Panc1 (cell line): ENCODE measurements around the gene PBX1. TPM values are rescaled to one million over a fixed set of nuclear protein-coding genes. Genes with fewer than 3 reads are reported as not detected.

Source experiments
- ATAC-seq: fragments of 200-7000 bp; cut with Tn5 transposase; 2 replicates; pipeline ENCODE4 v1.9.1; 2020; ENCODE audit warnings: mild to moderate bottlenecking, moderate library complexity
- BruUV-seq: library from RNA; stranded (reverse); fragments of 400-500 nt; replicated peaks from 2 replicates; lab custom pipeline; 2021; lab: Mats Ljungman, UMichigan
- CTCF ChIA-PET: fragments of 300-600 bp; sonication (Branson Sonifier 250); formaldehyde crosslinking; loops from one replicate; lab custom pipeline; 2022; ENCODE audit warnings: antibody characterized with exemption; lab: Charles Lee
- POLR2A ChIA-PET: fragments of 300-600 bp; sonication (Branson Sonifier 250); formaldehyde crosslinking; loops from one replicate; lab custom pipeline; 2022; ENCODE audit warnings: antibody characterized with exemption; lab: Charles Lee
- DNase-seq: peaks from one replicate; pipeline ENCODE4 v3.0.0-alpha.2; 2010; ENCODE audit warnings: low read depth, low spot score
- H3K27ac ChIP-seq: 2 replicates; pipeline ENCODE4 v1.5.1; 2011; ENCODE audit warnings: mild to moderate bottlenecking, low read length, inconsistent platforms
- H3K27me3 ChIP-seq: fragments of 200-500 bp; sonication (Bioruptor generic); 2 replicates; pipeline ENCODE4 v1.6.0; 2014; ENCODE audit warnings: low read length, inconsistent platforms; ENCODE audit not compliant: control insufficient read depth, insufficient read depth
- H3K36me3 ChIP-seq: fragments of 200-500 bp; sonication (Bioruptor generic); 2 replicates; pipeline ENCODE4 v1.5.1; 2014; ENCODE audit warnings: inconsistent platforms, mild to moderate bottlenecking, low read length, moderate library complexity; ENCODE audit not compliant: control insufficient read depth, insufficient read depth
- H3K4me1 ChIP-seq: 2 replicates; pipeline ENCODE4 v1.5.1; 2011; ENCODE audit warnings: inconsistent platforms, mild to moderate bottlenecking, low read length, moderate library complexity; ENCODE audit not compliant: control insufficient read depth, insufficient read depth
- H3K4me3 ChIP-seq, 2 experiments: 2 replicates each; pipeline ENCODE4 v1.5.1; 2011 to 2012; ENCODE audit warnings: low read depth in 2 of 2, low read length in 2 of 2, mild to moderate bottlenecking in 2 of 2, inconsistent platforms in 1 of 2, moderate library complexity in 1 of 2
- H3K9me3 ChIP-seq: fragments of 200-500 bp; sonication (Bioruptor generic); 2 replicates; pipeline ENCODE4 v1.5.1; 2014; ENCODE audit warnings: low read depth, mild to moderate bottlenecking, inconsistent platforms, low read length, moderate library complexity; ENCODE audit not compliant: control insufficient read depth, insufficient read depth
- CTCF ChIP-seq: fragments of 450-650 bp; IDR thresholded peaks from 2 replicates; pipeline ENCODE4 v1.5.1; 2017; ENCODE audit warnings: mild to moderate bottlenecking
- POLR2AphosphoS5 ChIP-seq: IDR thresholded peaks from 2 replicates; pipeline ENCODE4 v1.6.1; 2012; ENCODE audit warnings: mild to moderate bottlenecking, low read depth, low read length, moderate library complexity
- REST ChIP-seq, 2 experiments: IDR thresholded peaks; 2 replicates each; pipeline ENCODE4 v1.6.1; 2011 to 2012; ENCODE audit warnings: low read depth in 2 of 2, control low read depth in 1 of 2, low read length in 1 of 2, mild to moderate bottlenecking in 1 of 2, moderate library complexity in 1 of 2; ENCODE audit not compliant: insufficient read depth in 1 of 2
- SIN3A ChIP-seq: IDR thresholded peaks from 2 replicates; pipeline ENCODE4 v1.6.1; 2012; ENCODE audit warnings: low read depth, mild to moderate bottlenecking, low read length, moderate library complexity, borderline replicate concordance; ENCODE audit not compliant: insufficient read depth
- TCF7L2 ChIP-seq: IDR thresholded peaks from 2 replicates; pipeline ENCODE4 v1.6.1; 2011; ENCODE audit warnings: mild to moderate bottlenecking, low read depth, low read length, inconsistent platforms
- in situ Hi-C: cut with HindIII; loops from 2 replicates; pipeline ENCODE4 v1.10.0; 2016; ENCODE audit warnings: low sequenced_read_pairs, low pct_unique_long_range_greater_than_20kb
- intact Hi-C: fragments of 100-400 bp; cut with micrococcal nuclease; formaldehyde crosslinking; loops from one replicate; pipeline ENCODE4 v1.10.0; 2022; ENCODE audit not compliant: unreplicated experiment
- total RNA-seq: library from RNA; stranded (reverse); gene quantifications from one replicate; pipeline ENCODE4 v1.2.1, GENCODE V29; 2021; ENCODE audit not compliant: unreplicated experiment

The PBX1 gene
- total RNA-seq, 1 experiment from 2014 or later, result 2.0 TPM

GRCh38 chr1:164719676-164720439, 160.9 kb downstream of the PBX1 start:
- H3K27ac ChIP-seq, result no peak overlapping the region
- no peaks in the 10 kb centered on the region for H3K36me3 ChIP-seq
- no peak for ATAC-seq
- intact Hi-C loops (no loop called here), in situ Hi-C loops (no loop called here)
- ChIA-PET CTCF (no interaction called here), POLR2A (no interaction called here)
- no TSS peak for BruUV-seq
- H3K9me3 ChIP-seq, result no peaks in the 10 kb centered on the region
- H3K4me1 ChIP-seq, result no peaks in the 10 kb centered on the region
- no peak overlapping the region for H3K4me3 ChIP-seq
- DNase-seq, result no peak
- TF ChIP-seq POLR2AphosphoS5 (no peak), REST (IDR thresholded peaks at IDR 0.05; ENCODE audit: insufficient read depth in 1 of 2, low read depth in 2 of 2, low read length in 1 of 2) (no peak), CTCF (no peak), SIN3A (no peak), TCF7L2 (no peak)
- H3K27me3 ChIP-seq, result no peaks in the 10 kb centered on the region; the same call in 1 of the 2 replicates

- ChIA-PET POLR2A (no interaction called here), CTCF (no interaction called here)
- no peaks in the 10 kb centered on the region for H3K36me3 ChIP-seq
- DNase-seq (no peak), ATAC-seq (no peak)
- H3K9me3 ChIP-seq, result no peaks in the 10 kb centered on the region
- intact Hi-C loops (no loop called here), in situ Hi-C loops (no loop called here)
- H3K27ac ChIP-seq, result no peak overlapping the region
- H3K27me3 ChIP-seq, result no peaks in the 10 kb centered on the region; the same call in 1 of the 2 replicates
- TF ChIP-seq POLR2AphosphoS5 (no peak), TCF7L2 (no peak), SIN3A (no peak), REST (IDR thresholded peaks at IDR 0.05; ENCODE audit: insufficient read depth in 1 of 2, low read depth in 2 of 2, low read length in 1 of 2) (no peak), CTCF (no peak)
- H3K4me1 ChIP-seq, result no peaks in the 10 kb centered on the region
- H3K4me3 ChIP-seq, result no peak overlapping the region
- BruUV-seq, result no TSS peak
Measured at GRCh38 chr1:164720440-164721227, 161.7 kb downstream of the PBX1 start.
